Thyroid gland (tissue), 4 donors: ENCODE data around the gene ADAMTS12.
"Not testable (repeated sequence)": the region's sequence is repeated elsewhere in the genome, so short reads cannot be mapped to it uniquely, and the experiment has no call there.

Source experiments
- POLR2A ChIP-seq, 2 donors: fragments of 450-650 bp; IDR thresholded peaks; one replicate each; pipeline ENCODE4 v1.6.1; 2017; ENCODE audit warnings: antibody characterized with exemption in 2 of 2, mild to moderate bottlenecking in 2 of 2, moderate library complexity in 1 of 2
- TF ChIP-seq, protein P1 (sequence below), 6 experiments: fragments of 200-600 bp in 3 of 6; fragments of 450-650 bp in 3 of 6; sonication (generic) in 3 of 6; IDR thresholded peaks; one replicate each; pipeline ENCODE4 v1.5.1; 2016 to 2019; ENCODE audit warnings: antibody characterized with exemption in 6 of 6, mild to moderate bottlenecking in 2 of 6, inconsistent platforms in 1 of 6, moderate library complexity in 1 of 6

DNA sequence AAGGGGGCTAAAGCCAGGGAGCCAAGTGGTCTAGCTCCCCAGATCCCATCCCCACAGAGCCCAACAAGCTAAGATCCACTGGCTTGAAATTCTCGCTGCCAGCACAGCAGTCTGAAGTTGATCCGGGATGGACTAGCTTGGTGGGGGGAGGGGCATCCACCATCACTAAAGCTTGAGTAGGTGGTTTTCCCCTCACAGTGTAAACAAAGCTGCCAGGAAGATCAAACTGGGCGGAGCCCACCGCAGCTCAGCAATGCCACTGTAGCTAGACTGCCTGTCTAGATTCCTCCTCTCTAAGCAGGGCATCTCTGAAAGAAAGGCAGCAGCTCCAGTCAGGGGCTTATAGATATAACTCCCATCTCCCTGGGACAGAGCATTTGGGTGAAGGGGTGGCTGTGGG lies 32.6 kb downstream of the ADAMTS12 start:
- TF ChIP-seq, protein P1, sequence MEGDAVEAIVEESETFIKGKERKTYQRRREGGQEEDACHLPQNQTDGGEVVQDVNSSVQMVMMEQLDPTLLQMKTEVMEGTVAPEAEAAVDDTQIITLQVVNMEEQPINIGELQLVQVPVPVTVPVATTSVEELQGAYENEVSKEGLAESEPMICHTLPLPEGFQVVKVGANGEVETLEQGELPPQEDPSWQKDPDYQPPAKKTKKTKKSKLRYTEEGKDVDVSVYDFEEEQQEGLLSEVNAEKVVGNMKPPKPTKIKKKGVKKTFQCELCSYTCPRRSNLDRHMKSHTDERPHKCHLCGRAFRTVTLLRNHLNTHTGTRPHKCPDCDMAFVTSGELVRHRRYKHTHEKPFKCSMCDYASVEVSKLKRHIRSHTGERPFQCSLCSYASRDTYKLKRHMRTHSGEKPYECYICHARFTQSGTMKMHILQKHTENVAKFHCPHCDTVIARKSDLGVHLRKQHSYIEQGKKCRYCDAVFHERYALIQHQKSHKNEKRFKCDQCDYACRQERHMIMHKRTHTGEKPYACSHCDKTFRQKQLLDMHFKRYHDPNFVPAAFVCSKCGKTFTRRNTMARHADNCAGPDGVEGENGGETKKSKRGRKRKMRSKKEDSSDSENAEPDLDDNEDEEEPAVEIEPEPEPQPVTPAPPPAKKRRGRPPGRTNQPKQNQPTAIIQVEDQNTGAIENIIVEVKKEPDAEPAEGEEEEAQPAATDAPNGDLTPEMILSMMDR (IDR thresholded peaks at IDR 0.05) = not testable (repeated sequence)
- not testable (repeated sequence) for TF ChIP-seq POLR2A (IDR thresholded peaks at IDR 0.05)
